ENCODE data around the gene KLF13.

DNA sequence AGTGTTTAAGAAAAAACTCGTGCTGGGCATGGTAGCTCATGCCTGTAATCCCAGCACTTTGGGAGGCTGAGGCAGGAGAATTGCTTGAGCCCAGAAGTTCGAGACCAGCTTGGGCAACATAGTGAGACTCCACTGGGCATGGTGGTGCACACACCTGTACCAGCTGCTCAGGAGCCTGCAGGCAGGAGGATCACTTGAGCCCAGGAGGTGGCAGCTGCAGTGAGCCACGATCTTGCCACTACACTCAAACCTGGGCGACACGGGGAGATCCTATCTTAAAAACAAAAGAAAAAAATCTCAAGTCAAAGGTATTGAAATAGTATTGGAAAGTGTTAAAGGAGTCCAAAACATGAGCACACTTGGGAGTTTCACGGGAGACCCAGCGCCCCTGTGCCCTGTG lies 14.0 kb downstream of the KLF13 start:
- TF ChIP-seq, protein P1, sequence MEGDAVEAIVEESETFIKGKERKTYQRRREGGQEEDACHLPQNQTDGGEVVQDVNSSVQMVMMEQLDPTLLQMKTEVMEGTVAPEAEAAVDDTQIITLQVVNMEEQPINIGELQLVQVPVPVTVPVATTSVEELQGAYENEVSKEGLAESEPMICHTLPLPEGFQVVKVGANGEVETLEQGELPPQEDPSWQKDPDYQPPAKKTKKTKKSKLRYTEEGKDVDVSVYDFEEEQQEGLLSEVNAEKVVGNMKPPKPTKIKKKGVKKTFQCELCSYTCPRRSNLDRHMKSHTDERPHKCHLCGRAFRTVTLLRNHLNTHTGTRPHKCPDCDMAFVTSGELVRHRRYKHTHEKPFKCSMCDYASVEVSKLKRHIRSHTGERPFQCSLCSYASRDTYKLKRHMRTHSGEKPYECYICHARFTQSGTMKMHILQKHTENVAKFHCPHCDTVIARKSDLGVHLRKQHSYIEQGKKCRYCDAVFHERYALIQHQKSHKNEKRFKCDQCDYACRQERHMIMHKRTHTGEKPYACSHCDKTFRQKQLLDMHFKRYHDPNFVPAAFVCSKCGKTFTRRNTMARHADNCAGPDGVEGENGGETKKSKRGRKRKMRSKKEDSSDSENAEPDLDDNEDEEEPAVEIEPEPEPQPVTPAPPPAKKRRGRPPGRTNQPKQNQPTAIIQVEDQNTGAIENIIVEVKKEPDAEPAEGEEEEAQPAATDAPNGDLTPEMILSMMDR (IDR thresholded peaks at IDR 0.05; ENCODE audit: insufficient read depth, low read depth, low read length) = no peak
- TF ChIP-seq EZH2 (IDR thresholded peaks at IDR 0.05; ENCODE audit: insufficient read depth, low read length) = no peak

All from astrocyte (in vitro differentiated cells and primary cell).